Ovary (tissue), 9 donors: ENCODE results near the gene TLR4. TPM values are rescaled to one million over a fixed set of nuclear protein-coding genes. Genes with fewer than 3 reads are reported as not detected.

Experiments
- DNase-seq, 5 donors: peaks; one replicate each; pipeline ENCODE4 v3.0.0-alpha.2; 2019 to 2020
- H3K27ac ChIP-seq, 2 donors: fragments of 200-600 bp; one replicate each; pipeline versions ENCODE4 v1.5.1 to v1.8.0; 2019 to 2022
- H3K27me3 ChIP-seq: fragments of 200-600 bp; one replicate; pipeline ENCODE4 v1.8.0; 2022
- H3K36me3 ChIP-seq: fragments of 200-600 bp; sonication (generic); one replicate; pipeline ENCODE4 v1.5.1; 2019
- H3K4me1 ChIP-seq: one replicate; pipeline ENCODE4 v1.8.1; 2013; ENCODE audit warnings: mild to moderate bottlenecking, moderate library complexity; ENCODE audit not compliant: insufficient read depth
- H3K4me3 ChIP-seq: fragments of 200-600 bp; sonication (generic); one replicate; pipeline ENCODE4 v1.5.1; 2017
- H3K9me3 ChIP-seq, 2 donors: fragments of 200-600 bp in 1 of 2; sonication (generic) in 1 of 2; one replicate each; pipeline versions ENCODE4 v1.5.1 to v1.8.1; 2013 to 2019; ENCODE audit warnings: mild to moderate bottlenecking in 1 of 2, moderate library complexity in 1 of 2
- EP300 ChIP-seq: sonication (generic); formaldehyde crosslinking; IDR thresholded peaks from one replicate; pipeline ENCODE4 v1.6.1; 2017; ENCODE audit warnings: antibody characterized with exemption
- POLR2A ChIP-seq: fragments of 450-650 bp; IDR thresholded peaks from one replicate; pipeline ENCODE4 v1.6.1; 2017; ENCODE audit warnings: antibody characterized with exemption, mild to moderate bottlenecking, moderate library complexity
- WGBS, 3 donors: extraction: QIAGEN DNeasy Blood & Tissue Kit in 1 of 3; methylation state at CpG; one replicate each; pipeline versions ENCODE4 v1.1.5 to v1.1.7; 2013 to 2017; 5-methylcytosine and 5-hydroxymethylcytosine counted together
- intact Hi-C, 4 donors: fragments of 100-400 bp; cut with DNase I; formaldehyde crosslinking; loops; one replicate each; pipeline versions ENCODE4 v1.11.0 to v1.15.1; 2022 to 2023
- polyA plus RNA-seq, 2 donors: library from polyadenylated mRNA; stranded (reverse); fragments of 200-250 nt in 1 of 2; fragments of 350-450 nt in 1 of 2; fragmentation: Illumina TruSeq in 1 of 2; extraction: RNeasy Lipid Tissue Mini Kit (QIAGEN cat#74804) in 1 of 2; gene quantifications; one replicate each; pipeline ENCODE4 v1.2.3, GENCODE V29; 2013 to 2014
- total RNA-seq, 7 donors: library from RNA; depleted of rRNA in 2 of 7; stranded (reverse); fragments of >200 nt in 2 of 7; fragmentation: NEBNext Ultra II Directional in 3 of 7; extraction: Animal tissue kit (Norgen Biotek cat#: 25700) in 3 of 7; gene quantifications; one replicate each; pipeline versions ENCODE4 v1.1.0 to v1.2.4, GENCODE V29; 2016 to 2023
- TF ChIP-seq, protein P1 (sequence below), 3 donors: fragments of 450-650 bp in 2 of 3; fragments of 200-600 bp in 1 of 3; IDR thresholded peaks; one replicate each; pipeline versions ENCODE4 v1.5.1 to v1.8.0; 2016 to 2022; ENCODE audit warnings: antibody characterized with exemption in 3 of 3, mild to moderate bottlenecking in 1 of 3
- donor health status: DM: no; HTN: no; CAD: no; lungs with moderate emphysema.
- donor health status: DM: no; HTN: no; CAD: no.
- donor health status: Bipolar disorder and iron deficiency.
- donor health status: DM: yes; HTN: yes; CAD: no.
- donor health status: DM: no; HTN: no; CAD: no.
- donor health status: DM: yes; HTN: yes; CAD: no.

TLR4 gene
- total and polyA plus RNA-seq, 9 donors: 3.4 to 13.5 (median 8.9) TPM

DNA sequence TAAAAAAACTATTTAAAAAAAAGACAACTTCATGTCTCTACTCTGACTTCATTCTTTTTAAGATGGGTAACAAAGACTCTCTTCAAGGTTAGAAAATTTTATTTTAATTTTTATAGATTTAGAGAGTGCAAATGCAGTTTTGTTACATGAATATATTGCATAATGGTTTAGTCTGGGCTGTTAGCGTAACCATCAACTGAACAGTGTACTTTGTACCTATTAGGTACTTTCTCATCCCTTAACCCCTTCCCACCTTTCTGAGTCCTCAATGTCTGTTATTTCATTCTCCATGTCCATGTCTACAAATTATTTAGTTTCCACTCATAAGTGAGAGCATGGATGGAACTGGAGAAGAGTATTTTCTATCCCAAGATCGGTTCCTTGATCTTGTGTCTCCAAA, 16.8 kb downstream of the TLR4 start:
- TF ChIP-seq, protein P1, sequence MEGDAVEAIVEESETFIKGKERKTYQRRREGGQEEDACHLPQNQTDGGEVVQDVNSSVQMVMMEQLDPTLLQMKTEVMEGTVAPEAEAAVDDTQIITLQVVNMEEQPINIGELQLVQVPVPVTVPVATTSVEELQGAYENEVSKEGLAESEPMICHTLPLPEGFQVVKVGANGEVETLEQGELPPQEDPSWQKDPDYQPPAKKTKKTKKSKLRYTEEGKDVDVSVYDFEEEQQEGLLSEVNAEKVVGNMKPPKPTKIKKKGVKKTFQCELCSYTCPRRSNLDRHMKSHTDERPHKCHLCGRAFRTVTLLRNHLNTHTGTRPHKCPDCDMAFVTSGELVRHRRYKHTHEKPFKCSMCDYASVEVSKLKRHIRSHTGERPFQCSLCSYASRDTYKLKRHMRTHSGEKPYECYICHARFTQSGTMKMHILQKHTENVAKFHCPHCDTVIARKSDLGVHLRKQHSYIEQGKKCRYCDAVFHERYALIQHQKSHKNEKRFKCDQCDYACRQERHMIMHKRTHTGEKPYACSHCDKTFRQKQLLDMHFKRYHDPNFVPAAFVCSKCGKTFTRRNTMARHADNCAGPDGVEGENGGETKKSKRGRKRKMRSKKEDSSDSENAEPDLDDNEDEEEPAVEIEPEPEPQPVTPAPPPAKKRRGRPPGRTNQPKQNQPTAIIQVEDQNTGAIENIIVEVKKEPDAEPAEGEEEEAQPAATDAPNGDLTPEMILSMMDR (IDR thresholded peaks at IDR 0.05): no peak
- TF ChIP-seq POLR2A (no peak), EP300 (no peak)
- 91 to 96% (median 94%) methylated on average over 2 of the region's 2 CpGs for WGBS, 3 donors
- H3K27ac ChIP-seq: no peak overlapping the region

GRCh38 chr9:117722108-117722761, 18.0 kb downstream of the TLR4 start:
- intact Hi-C loops: no loop called here
- Histone ChIP-seq H3K4me3 (no peak overlapping the region), H3K27me3 (no peaks in the 10 kb centered on the region), H3K4me1 (no peaks in the 10 kb centered on the region), H3K36me3 (no peaks in the 10 kb centered on the region), H3K27ac (no peak overlapping the region), H3K9me3 (no peaks in the 10 kb centered on the region)
- 55 to 56% (median 56%) methylated on average over 6 of the region's 6 CpGs for WGBS, 3 donors
- TF ChIP-seq EP300: no peak
- TF ChIP-seq POLR2A: no peak
- TF ChIP-seq, protein P1 (IDR thresholded peaks at IDR 0.05): no peak
- no peak for DNase-seq

More for the DNA sequence above, 16.8 kb downstream of the TLR4 start:
- no peak for DNase-seq
- no peaks in the 10 kb centered on the region for H3K27me3 ChIP-seq
- H3K36me3 ChIP-seq: no peaks in the 10 kb centered on the region
- intact Hi-C loops: no loop called here
- no peaks in the 10 kb centered on the region for H3K4me1 ChIP-seq
- H3K4me3 ChIP-seq: no peak overlapping the region
- no peaks in the 10 kb centered on the region for H3K9me3 ChIP-seq

- TF ChIP-seq EP300: no peak
- TF ChIP-seq, protein P1 (IDR thresholded peaks at IDR 0.05): no peak
- TF ChIP-seq POLR2A: no peak
- 57 to 67% (median 58%) methylated on average over 3 of the region's 3 CpGs for WGBS, 3 donors
- no peaks in the 10 kb centered on the region for H3K27me3 ChIP-seq
- intact Hi-C loops: no loop called here
- no peak overlapping the region for H3K4me3 ChIP-seq
- DNase-seq: no peak
- H3K27ac ChIP-seq: no peak overlapping the region
- no peaks in the 10 kb centered on the region for H3K9me3 ChIP-seq
- no peaks in the 10 kb centered on the region for H3K4me1 ChIP-seq
- no peaks in the 10 kb centered on the region for H3K36me3 ChIP-seq
These were observed 19.9 kb downstream of the TLR4 start for GRCh38 chr9:117723986-117724625.

DNA sequence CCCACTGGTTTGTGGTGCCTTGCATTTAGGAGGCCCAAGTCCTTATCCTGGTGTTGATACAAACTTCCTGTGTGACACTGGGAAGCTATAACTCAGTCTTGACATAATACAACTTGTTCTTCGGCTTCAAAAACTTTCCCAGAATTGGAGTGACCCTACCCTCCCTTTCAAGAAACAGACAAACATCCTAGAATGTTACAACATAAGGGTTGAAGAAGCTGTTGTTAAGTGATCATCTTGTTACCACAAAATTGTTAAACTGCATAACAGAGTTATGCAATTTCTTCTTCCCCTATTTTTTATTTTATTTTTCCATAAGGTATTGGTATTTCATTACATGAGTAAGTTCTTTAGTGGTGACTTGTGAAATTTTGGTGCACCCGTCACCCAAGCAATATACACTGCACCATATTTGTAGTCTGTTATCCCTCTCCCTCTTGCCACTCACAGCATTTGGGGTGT, 21.3 kb downstream of the TLR4 start:
- WGBS, 3 donors: 29 to 55% (median 52%) methylated on average over 2 of the region's 2 CpGs
- TF ChIP-seq EP300 (peak; percentile 43), POLR2A (no peak)
- TF ChIP-seq, protein P1 (IDR thresholded peaks at IDR 0.05): no peak
- intact Hi-C loops: no loop called here
- no peak overlapping the region for H3K4me3 ChIP-seq
- no peaks in the 10 kb centered on the region for H3K36me3 ChIP-seq
- DNase-seq: no peak
- H3K9me3 ChIP-seq: no peaks in the 10 kb centered on the region
- no peaks in the 10 kb centered on the region for H3K4me1 ChIP-seq
- no peaks in the 10 kb centered on the region for H3K27me3 ChIP-seq
- no peak overlapping the region for H3K27ac ChIP-seq
